Measurements from ENCODE around the gene PNN.

The PNN gene

DNA sequence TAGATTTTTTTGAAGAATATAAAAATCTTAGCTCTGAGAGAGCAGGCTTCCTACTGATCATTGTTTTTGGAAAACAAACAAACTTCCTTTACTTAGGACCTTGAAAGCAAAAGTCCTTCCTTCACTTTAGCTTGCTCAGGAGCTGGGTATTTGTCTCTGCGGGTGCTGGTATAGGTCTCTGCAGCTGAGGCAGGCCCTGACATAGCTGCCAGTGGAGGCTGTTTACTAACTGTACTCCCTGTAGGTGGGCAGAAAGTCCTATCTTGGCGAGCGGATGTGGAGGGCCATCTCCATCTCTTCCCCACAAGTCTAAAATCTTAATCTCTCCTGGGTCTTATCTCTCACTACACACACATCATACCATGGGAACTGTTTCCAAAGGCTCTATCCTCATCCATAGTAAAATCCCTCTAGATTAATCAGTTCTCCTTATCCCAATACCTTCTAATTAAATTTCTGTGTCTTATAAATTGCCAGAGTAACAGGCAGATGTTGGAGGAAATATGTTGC lies 54.6 kb downstream of the PNN start:
- TF ChIP-seq POLR2A (IDR thresholded peaks at IDR 0.05; ENCODE audit: low read length): no peak
- TF ChIP-seq GATA1 (IDR thresholded peaks at IDR 0.05; ENCODE audit: low read depth, low read length): no peak
- DNase-seq: no peak

GRCh38 chr14:39230416-39231035 lies 55.5 kb downstream of the PNN start:
- TF ChIP-seq POLR2A (IDR thresholded peaks at IDR 0.05; ENCODE audit: low read length): no peak
- no peak for TF ChIP-seq GATA1 (IDR thresholded peaks at IDR 0.05; ENCODE audit: low read depth, low read length)
- DNase-seq: no peak

DNA sequence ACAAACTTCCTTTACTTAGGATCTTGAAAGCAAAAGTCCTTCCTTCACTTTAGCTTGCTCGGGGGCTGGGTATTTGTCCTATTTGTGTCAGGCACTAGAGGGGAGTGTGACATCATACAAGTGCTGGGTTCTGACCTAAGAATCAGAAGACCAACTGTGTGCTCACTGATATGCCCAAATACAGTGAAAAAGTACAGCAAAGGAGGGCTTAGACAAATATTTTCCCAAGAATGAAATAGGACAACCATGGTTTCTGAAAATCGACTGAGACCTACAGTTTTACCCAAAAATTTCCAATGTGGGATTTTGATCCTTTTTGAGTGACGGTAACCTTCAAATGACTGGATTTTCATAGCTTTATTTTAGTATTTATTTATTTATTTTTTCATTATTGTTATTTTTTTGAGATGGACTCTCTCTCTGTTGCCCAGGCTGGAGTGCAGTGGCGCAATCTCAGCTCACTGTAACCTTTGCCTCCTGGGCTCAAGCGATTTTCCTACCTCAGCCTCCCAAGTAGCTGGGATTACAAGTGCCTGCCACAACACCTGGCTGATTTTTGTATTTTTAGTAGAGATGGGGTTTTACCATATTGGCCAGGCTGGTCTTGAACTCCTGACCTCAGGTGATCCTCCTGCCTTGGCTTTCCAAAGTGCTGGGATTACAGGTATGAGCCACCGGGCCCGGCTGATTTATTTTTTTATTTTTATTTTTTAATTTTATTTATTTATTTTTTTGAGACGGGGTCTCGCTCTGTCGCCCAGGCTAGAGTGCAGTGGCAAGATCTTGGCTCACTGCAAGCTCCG lies 56.9 kb downstream of the PNN start:
- DNase-seq: peak; percentile 54 to 62

Data from erythroblast (primary cell).